Activated T-helper 9 cell treated with anti-CD3 and anti-CD28 coated beads, Interleukin-2, amount 50 U/mL, for 16 hours (primary cell): ENCODE measurements around the gene JSRP1.

Experiments used
- DNase-seq: peaks from one replicate; pipeline ENCODE4 v3.0.0-alpha.2; 2020; ENCODE audit warnings: low read depth

Gene JSRP1

DNA sequence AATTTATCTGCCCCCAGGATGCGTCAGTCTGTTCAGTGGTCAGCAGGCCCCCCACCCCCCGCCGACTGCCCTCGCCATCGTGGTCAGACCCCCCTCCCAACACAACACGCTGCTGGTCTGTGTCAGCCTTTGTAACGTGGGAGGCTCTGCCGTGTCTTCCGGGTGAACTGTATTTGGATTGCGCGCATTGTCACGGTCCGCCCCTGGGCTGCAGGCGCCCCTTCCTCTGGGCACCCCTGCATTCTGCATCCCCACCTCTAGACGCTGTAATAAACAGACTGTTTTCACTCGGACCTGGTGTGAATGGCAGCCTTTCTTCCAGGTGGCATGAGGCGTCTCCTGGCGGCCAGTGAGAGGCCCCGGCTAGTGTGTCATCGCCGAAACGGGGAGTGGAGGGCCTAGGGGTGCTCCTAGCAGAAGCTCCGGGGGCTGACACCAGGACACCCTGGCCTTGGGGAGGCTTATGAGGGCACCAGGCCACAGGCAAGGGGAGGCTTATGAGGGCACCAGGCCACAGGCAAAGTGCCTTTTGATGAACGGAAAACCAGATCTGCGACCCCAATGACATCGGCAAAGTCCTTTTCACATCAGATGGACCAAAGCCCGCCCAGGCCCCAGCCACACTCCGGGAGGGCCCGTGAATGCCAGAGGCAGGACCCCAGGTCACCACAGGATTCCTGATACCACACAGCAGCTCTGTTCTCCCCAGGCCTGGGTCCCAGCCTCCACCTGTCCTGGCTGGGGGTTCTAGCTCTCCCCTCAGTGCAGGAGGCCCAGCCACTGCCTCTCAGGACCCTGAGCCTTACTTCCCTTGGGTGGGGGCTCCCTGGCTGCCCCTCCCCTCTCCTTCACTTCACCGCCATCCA lies 23.7 kb downstream of the JSRP1 start:
- DNase-seq = no peak

DNA sequence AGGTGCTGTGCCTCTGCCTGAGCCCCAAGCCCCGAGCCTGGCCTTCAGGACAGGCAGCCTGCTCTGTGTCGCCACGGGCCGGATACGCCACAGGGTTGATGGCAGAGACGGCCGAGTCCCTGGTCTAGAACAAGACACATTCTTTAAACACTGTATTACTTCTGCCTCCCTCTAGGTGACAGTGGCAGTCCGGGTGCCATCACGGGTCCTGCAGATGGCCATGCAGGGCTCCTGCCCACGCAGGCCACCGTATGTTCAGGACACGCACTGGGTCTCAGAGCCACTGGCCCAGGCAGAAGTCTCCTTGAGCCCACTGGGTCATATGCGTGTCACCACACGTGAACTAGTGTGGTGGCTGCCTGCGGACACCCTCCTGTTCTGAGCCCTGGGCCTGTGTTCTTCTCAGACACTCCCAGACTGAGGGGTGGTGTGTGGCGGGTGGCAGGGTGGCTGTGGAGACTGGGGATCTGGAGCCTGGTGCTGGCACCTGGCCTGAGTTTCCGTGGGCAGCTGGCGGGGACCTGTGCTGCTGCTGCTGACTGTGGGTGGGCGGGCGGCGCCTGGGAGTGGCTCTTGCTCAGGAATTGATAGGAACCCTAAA lies 24.5 kb downstream of the JSRP1 start:
- no peak for DNase-seq

DNA sequence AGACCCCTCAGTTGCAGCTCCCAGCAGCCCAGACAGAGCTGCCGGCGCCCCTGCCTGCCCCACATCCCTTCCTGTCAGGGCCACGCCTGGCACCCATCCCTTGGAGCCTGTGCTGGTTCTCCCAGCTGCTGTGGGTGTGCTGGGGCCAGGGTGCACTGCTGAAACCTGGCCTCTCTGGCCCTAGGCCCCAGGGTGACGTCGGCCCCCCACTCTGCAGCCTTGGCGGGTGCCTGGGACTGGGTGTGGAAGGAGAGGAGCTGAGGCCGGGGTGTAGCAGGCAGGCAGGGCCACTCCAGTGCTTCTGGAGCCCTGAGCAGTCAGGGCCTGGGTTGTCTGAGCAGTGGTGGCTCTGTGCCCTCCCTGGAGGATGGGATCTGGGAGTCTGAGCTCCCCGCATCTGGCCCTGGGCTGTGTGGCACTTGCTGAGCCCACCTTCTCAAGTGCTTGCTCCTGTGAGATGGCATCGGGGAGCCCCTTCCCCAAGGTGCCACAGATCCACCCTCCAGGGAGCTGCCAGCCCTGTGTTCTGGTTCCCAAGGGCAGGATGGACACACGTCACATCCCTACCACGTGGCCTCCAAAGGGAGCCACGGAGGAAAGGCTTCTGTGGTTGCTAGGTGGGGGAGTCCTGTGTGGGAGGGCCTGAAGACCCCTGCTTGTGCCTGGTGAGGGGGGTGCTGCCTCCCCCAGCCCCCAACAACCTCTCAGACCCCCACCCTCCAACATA lies 25.2 kb downstream of the JSRP1 start:
- no peak for DNase-seq

- DNase-seq = no peak
Measured at GRCh38 chr19:2230033-2230531, 26.1 kb downstream of the JSRP1 start.

DNA sequence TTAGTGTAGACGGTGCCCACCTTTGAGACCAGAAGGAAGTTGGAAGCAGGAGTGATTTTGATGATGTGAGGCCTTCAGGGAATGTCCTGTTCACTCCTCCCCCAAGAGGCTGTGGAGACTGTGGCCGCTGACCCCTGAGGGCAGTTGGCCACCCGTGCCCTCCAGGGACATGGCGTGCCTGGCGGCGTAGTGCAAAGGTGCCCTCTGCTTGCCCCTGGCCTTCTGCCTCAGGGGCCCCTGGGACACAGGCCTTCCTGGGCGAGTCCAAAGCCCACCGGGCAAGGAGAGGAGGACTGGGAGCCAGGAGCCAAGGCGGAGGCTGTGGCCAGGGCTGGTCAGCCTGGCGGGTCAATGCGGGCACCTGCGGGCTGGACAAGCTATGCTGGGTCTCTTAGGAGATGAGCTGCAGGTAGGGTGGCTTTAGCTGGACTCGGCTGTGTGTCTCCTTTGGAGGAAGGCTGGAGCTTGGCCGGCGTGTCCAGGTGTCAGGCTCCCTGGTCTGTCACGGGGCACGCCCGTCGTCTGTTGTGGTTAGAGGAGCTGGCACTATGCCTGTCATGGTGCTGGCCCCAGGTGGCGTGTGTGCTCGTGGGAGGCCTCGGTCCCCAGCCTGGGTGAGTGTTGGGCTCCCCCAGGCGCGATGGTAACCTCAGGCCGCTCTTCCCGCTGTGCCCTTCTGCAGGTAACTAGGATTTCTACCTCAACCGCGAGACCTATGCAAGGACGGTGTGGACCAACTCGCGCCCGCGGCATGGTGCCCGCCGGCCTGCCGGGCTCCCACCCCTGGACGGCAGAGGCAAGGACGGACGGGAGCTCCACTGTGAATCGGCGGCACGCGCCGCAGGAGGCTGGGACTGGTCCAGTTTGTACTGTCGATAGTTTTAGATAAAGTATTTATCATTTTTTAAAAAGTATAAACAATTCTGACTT lies 26.8 kb downstream of the JSRP1 start:
- DNase-seq = no peak

DNA sequence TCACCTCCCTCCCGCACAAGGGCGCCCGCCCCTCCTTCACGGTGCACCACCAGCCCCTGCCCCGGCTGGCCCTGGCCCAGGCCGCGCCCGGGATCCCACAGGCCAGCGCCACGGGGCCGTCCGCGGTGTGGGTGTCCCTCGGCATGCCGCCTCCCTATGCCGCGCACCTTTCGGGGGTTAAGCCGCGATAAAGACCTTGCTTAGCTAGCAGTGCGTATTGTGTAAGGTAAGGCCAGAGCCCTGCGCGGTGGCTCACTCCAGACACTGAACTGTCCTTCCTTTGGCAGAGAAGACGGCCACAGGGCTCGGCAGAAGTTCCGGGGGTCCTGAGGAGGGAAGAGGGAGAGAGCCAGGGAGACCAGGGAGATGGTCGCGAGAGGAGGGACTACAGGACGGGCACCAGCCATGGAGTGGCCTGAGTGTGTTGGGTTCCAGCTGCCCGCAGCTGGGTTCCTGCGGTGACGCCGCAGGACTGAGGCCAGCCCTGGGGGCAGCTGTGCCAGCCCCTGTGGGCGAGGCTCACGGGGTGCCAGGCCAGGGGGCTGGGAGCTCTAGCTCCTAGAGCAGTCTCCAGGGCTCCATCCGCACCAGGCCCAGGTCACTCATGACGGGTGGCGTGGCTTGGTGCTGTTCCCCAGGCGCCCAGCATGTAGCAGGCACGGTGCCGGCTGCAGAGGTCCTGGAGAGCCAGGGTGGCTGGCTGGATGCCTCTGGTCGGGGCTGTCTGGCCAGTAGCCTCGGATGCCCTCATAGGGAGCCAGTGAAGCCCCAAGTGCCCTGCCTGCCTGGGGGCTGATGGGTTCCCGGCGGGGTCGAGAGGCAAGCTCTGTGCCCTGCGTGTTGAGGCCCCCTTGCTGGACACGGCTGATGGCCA lies 27.8 kb downstream of the JSRP1 start:
- no peak for DNase-seq

GRCh38 chr19:2227415-2228156 lies 28.6 kb downstream of the JSRP1 start:
- no peak for DNase-seq

- no peak for DNase-seq
Measured at GRCh38 chr19:2226840-2227360, 29.3 kb downstream of the JSRP1 start.

DNA sequence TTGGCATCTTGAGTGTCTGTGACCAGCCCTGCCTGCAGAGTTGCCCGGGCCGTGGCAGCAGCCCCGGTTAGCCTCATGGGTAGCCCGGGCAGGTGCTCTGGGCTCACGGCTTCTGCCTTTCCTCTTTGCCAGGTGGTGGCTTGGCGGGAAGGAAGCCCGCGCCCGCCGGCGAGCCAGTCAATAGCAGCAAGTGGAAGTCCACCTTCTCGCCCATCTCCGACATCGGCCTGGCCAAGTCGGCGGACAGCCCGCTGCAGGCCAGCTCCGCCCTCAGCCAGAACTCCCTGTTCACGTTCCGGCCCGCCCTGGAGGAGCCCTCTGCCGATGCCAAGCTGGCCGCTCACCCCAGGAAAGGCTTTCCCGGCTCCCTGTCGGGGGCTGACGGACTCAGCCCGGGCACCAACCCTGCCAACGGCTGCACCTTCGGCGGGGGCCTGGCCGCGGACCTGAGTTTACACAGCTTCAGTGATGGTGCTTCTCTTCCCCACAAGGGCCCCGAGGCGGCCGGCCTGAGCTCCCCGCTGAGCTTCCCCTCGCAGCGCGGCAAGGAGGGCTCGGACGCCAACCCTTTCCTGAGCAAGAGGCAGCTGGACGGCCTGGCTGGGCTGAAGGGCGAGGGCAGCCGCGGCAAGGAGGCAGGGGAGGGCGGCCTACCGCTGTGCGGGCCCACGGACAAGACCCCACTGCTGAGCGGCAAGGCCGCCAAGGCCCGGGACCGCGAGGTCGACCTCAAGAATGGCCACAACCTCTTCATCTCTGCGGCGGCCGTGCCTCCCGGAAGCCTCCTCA lies 30.0 kb downstream of the JSRP1 start:
- no peak for DNase-seq

DNA sequence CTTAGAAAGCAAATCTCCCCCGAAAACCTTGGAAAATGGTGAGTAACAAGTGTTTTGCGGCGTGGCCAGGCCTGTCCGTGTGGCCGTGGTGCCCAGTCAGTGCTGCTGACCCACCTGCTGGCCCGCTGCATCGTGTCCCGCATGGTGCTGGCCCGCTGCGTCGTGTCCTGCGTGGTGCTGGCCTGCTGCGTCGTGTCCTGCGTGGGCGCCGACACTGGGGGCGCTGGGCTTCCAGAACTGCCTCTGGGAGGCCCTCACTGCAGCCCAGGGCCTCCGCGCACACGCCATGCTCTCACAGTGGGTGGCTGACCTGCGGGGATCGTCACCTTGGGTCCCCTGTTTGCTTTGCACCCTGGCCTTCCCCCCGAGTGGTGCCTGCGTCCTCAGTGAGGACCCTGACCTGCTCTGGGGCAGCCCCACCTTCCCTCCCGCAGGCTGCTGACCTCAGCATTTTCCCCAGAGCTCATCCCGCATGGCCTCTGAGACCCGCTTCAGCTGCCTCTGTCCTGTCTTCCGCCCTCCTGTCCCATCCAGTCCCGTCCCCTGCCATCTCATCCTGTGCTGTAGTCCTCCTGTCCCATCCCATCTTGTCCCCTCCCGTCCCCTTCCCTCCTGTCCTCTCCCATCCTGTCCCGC lies 30.7 kb downstream of the JSRP1 start:
- no peak for DNase-seq

GRCh38 chr19:2224754-2225349 lies 31.4 kb downstream of the JSRP1 start:
- DNase-seq = no peak

- no peak for DNase-seq
Measured at GRCh38 chr19:2223959-2224358, 32.3 kb downstream of the JSRP1 start.

DNA sequence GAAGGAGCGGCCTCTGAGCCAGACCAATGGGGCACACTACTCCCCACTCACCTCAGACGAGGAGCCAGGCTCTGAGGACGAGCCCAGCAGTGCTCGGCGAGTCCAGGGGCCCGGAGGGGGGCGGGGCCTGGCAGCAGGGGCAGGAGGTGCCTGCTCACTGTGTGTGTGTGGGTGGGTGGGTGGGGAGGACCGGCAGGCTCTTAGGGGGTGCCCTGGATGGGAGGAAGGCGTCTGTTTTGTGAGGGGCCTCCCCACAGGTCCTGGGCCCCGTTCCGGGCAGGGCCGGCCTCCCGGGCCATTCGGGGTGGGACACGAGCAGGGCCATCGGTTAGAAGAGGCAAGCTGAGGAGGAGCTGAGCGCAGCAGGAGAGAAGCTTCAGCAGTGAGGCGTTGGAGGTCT lies 32.8 kb downstream of the JSRP1 start:
- DNase-seq = no peak

GRCh38 chr19:2221918-2222317 lies 34.3 kb downstream of the JSRP1 start:
- no peak for DNase-seq

DNA sequence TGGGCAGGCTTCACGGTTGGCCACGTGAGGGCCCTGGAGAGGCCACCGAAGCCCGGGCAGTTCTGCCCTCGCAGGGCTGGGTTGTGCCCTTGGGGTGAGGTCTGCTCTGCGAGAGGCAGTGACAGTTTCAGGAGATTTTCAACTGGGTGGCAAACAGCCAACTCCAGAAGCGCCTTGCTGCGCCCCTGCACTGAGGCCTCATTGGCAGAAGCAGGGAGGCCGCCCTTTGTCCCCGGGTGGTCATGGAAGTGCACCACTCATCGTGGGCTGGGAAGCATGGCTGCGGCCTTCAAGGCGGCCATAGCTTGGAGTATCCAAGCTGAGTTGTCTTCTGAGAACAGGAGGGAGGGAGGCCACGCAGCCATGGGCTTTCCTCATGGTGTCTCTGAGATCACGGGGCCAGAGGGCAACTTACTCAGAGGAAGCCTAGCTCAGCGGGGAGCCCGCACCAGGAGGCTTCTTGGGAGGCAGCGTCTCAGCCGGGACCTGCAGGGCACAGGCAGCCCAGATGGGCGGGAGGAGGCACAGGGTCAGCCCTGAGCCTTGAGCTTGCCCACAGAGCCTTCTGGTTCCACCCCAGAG lies 34.9 kb downstream of the JSRP1 start:
- DNase-seq = no peak

GRCh38 chr19:2219726-2220125 lies 36.5 kb downstream of the JSRP1 start:
- no peak for DNase-seq

DNA sequence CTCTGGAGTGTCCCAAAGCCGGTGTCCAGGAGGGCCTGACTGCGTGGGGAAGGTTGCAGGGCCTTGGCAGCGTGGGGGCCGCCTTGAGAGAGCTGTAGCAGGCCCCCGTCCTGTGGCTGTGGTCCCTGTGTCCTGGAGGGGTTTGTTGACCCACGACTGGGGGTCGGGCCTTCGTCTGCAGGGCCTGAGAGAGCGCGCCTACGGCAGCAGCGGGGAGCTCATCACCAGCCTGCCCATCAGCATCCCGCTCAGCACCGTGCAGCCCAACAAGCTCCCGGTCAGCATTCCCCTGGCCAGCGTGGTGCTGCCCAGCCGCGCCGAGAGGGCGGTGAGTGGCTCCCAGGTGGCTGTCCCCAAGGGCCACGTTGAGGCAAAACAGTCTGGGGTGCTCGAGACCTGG lies 38.6 kb downstream of the JSRP1 start:
- DNase-seq = no peak
